ENCODE measurements around the gene ASPDH.

ASPDH gene

GRCh38 chr19:50513746-50514345, at the start of gene ASPDH:
Gene ASPDH (minus strand): TSS chr19:50513913. CDS start chr19:50513823, 90 bp downstream.
- no peak for DNase-seq (ENCODE audit: low read depth)

GRCh38 chr19:50562996-50563395, 49.3 kb upstream of the ASPDH start:
- no peak for DNase-seq (ENCODE audit: low read depth)

GRCh38 chr19:50562329-50562728, 48.6 kb upstream of the ASPDH start:
- DNase-seq (ENCODE audit: low read depth), result no peak

GRCh38 chr19:50559636-50560035, 45.9 kb upstream of the ASPDH start:
- DNase-seq (ENCODE audit: low read depth), result no peak

- no peak for DNase-seq (ENCODE audit: low read depth)
Measured at GRCh38 chr19:50558449-50558848, 44.7 kb upstream of the ASPDH start.

GRCh38 chr19:50558039-50558438, 44.3 kb upstream of the ASPDH start:
- no peak for DNase-seq (ENCODE audit: low read depth)

- no peak for DNase-seq (ENCODE audit: low read depth)
Measured at GRCh38 chr19:50557009-50557613, 43.4 kb upstream of the ASPDH start.

GRCh38 chr19:50556282-50557008, 42.7 kb upstream of the ASPDH start:
- peak; percentile 34 for DNase-seq (ENCODE audit: low read depth)

GRCh38 chr19:50555450-50556281, 42.0 kb upstream of the ASPDH start:
- DNase-seq (ENCODE audit: low read depth), result no peak

GRCh38 chr19:50555033-50555432, 41.3 kb upstream of the ASPDH start:
- no peak for DNase-seq (ENCODE audit: low read depth)

- no peak for DNase-seq (ENCODE audit: low read depth)
Measured at GRCh38 chr19:50554212-50554611, 40.5 kb upstream of the ASPDH start.

- no peak for DNase-seq (ENCODE audit: low read depth)
Measured at GRCh38 chr19:50553134-50553703, 39.5 kb upstream of the ASPDH start.

GRCh38 chr19:50552540-50552939, 38.8 kb upstream of the ASPDH start:
- no peak for DNase-seq (ENCODE audit: low read depth)

- DNase-seq (ENCODE audit: low read depth), result no peak
Measured at GRCh38 chr19:50551715-50552187, 38.0 kb upstream of the ASPDH start.

- no peak for DNase-seq (ENCODE audit: low read depth)
Measured at GRCh38 chr19:50551034-50551714, 37.5 kb upstream of the ASPDH start.

GRCh38 chr19:50550594-50550966, 36.9 kb upstream of the ASPDH start:
- no peak for DNase-seq (ENCODE audit: low read depth)

- DNase-seq (ENCODE audit: low read depth), result no peak
Measured at GRCh38 chr19:50549927-50550593, 36.3 kb upstream of the ASPDH start.

- DNase-seq (ENCODE audit: low read depth), result no peak
Measured at GRCh38 chr19:50549059-50549926, 35.6 kb upstream of the ASPDH start.

GRCh38 chr19:50548191-50549058, 34.7 kb upstream of the ASPDH start:
- DNase-seq (ENCODE audit: low read depth), result no peak

All from stimulated activated CD8-positive, alpha-beta memory T cell treated with anti-CD3 and anti-CD28 coated beads, Interleukin-12 subunit alpha, Interleukin-12 subunit beta, amount 100 ng/mL, for 4 hours (primary cell).